NCI-H187 treated with DMSO at 0.1 percent for 48 hours (cell line): ENCODE data around the gene SCNM1.
"Not testable (repeated sequence)": the region's sequence is repeated elsewhere in the genome, so short reads cannot be mapped to it uniquely, and the experiment has no call there.

Source experiments
- DNase-seq: peaks from one replicate; lab custom pipeline; 2025; lab: John Stamatoyannopoulos, UW

Gene SCNM1

DNA sequence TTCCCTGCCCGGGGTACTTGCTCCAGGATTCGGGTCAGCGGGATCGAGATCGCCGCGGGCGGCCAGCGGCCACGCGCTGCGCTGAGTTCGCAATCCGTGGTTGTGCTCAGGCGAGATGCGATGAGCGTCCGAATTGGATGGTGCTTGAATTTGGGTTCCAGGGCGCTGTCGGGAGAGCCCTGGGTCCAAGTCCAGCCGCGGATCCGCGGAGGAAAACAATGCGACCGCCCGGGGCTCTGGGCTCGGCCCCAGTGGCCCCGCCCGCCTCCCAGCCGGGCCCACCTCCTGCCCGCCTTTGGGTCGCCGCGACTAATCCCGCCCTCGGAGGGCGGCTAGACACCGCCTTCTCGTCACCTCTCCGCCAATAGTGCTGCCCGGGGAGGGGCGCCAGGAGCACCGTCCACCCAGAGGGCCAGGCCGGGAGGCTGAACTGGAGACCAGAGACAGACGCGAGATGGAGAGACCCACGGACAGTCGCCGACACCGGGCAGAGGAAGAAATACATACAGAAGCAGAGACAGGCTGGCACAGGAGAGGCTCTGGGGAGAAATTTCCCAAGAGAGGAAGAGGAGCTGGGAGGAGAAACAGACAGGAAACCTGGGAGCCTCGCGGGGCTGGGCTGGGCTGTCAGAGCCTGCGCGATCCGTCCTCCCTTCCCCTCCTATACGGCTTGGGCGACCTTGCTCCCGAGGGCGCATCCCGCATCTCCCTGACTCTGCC is 19.4 kb upstream of the SCNM1 start, which contains the start of gene SEMA6C:
TSS of gene SEMA6C (minus strand) at position 220 of the 720 bp plus-strand sequence. CDS start 4,010 bp downstream, outside the sequence.
- peak; percentile 94 for DNase-seq

DNA sequence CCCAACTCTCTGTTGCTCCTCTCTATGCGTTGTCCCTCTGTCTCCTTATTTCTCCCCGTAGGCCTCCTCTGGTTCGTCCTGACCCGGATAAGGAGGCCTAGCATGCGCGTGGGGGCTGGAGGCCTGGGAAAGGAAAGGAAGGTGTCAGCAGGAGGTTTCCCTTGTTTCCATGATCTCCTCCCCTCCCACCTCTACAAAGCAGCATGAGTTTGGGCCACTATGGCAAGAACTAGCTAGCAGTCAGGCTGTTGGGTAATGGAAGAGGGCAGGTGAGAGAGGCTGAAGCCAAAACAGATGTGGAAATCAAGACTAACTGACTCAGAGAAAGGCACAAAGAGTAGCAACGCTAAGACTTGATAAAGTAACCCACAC is 18.8 kb upstream of the SCNM1 start:
- no peak for DNase-seq

DNA sequence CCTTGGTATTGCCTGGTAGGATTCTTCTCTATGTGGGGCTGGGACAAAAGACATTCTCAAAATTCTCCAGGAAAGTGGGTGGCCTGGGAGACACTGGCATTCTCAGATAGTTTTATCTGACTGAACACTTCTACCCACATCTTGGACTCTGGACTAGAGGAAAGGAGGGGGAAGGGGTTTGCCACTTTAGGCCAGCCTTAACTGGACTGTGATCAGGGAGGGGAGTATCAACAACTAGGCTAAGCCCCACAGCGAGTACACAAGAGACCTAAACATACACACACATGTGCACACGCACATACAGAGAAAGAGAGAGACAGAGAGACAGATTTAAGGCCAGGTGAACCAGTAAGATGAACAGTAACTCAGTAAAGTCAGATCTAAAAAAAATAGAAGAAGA is 18.3 kb upstream of the SCNM1 start:
- no peak for DNase-seq

DNA sequence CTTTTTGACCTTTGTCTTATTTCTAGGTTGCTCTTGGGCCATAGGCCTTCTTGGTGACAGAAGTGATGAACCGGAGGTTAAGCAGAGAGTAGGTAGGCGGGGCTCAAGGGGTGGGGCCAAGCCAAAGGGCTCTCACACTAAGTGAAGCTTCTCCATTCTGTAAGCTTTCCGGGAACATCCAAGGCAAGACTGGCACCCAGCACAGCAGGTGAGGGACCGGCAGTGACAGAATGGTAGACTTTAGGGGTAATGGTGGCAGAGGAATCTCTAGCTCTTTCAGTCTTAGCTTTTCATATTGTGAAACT is 9.5 kb upstream of the SCNM1 start, which contains the start of gene TNFAIP8L2:
TSS of gene TNFAIP8L2 (plus strand) at position 135 of the 305 bp plus-strand sequence. CDS start 2,049 bp downstream, outside the sequence.
- no peak for DNase-seq

DNA sequence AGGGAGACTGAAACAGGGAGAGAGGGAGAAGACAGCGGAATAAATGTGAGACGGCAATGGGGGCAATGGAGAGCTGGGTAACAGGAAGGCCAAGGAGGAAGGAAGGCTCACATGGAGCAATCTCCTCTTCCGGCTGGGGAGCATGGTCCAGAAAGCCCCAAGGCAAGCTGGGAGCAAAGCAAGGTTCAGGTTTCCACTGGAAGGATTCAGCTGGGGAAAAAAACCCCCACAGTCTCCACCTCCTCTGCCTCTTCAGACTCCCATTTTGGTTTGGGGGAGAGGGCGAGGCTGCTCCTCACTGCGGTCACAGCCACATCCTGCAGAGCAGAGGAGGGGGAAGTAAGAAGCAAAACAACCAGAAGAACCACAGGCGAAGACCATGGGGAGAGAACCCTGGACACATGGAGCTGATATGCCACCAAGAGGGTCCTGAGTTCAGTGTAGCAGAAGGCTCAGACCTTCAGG is 8.8 kb upstream of the SCNM1 start:
- DNase-seq, result no peak

DNA sequence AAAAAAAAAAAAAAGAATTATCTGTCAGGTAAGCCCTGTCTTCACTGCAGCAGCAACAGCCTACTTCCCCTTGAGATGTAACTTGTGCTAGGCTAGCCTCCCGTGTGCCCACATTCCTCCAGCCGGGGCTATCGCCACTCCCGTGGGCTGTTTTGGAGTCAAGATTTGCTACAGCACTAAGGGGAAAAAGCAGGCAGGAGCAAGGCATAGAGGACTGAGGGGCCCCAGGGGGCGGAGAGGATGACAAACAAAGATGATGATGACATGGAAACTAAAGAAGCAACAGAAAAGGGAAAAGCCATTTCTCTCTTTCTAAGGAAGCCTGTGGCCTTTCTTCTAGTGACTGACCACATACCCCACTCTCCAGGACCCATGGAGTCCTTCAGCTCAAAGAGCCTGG is 7.6 kb upstream of the SCNM1 start:
- DNase-seq, result no peak

DNA sequence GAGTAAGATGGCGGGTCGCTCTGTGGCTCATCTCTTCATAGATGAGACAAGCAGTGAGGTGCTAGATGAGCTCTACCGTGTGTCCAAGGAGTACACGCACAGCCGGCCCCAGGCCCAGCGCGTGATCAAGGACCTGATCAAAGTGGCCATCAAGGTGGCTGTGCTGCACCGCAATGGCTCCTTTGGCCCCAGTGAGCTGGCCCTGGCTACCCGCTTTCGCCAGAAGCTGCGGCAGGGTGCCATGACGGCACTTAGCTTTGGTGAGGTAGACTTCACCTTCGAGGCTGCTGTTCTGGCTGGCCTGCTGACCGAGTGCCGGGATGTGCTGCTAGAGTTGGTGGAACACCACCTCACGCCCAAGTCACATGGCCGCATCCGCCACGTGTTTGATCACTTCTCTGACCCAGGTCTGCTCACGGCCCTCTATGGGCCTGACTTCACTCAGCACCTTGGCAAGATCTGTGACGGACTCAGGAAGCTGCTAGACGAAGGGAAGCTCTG is 7.1 kb upstream of the SCNM1 start:
- DNase-seq, result no peak

DNA sequence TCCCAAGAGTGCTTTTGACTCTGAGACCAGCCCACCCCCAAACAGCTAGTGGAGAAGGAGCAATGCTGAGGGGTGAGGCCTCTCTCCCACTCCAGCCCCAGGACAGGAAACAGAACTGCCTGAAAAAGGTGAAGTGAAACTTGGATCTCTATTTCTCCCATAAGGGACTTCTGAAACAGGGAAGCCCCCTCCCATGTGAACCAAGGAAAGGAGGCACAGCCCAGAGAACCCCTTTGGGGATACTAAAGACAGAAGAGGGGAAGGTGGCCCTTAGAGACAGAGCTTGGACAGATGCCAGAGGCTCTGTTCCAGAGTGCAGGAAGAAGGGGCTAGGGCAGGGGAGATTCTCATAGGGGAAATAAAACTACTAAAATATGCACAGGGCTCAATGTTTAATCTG is 6.6 kb upstream of the SCNM1 start:
- DNase-seq, result no peak

DNA sequence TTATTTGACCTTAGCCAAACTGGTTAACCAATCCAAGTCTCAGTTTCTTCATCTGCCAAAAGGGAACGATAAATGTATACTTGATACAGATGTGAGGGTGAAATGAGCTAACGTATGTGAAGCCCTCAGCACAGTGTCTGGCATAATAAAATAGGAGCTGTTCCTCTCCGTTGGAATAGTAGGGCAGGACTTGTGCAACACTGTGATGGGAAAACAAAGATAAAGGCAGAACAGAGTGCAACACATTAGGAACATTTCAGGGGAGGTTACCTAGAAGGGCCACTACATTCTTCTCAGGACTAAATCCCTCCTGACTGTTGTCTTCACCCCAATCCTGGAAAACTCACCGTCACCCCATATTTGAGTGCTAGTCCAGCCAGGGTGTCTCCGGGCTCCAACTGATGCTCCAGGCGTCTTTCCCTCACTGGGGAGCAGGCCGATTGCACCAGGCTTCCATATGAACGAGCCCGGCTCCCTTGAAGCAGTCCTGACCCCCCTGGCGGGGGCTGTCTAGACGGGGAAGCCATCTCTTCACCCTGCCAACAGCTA is 1.1 kb upstream of the SCNM1 start:
- no peak for DNase-seq

DNA sequence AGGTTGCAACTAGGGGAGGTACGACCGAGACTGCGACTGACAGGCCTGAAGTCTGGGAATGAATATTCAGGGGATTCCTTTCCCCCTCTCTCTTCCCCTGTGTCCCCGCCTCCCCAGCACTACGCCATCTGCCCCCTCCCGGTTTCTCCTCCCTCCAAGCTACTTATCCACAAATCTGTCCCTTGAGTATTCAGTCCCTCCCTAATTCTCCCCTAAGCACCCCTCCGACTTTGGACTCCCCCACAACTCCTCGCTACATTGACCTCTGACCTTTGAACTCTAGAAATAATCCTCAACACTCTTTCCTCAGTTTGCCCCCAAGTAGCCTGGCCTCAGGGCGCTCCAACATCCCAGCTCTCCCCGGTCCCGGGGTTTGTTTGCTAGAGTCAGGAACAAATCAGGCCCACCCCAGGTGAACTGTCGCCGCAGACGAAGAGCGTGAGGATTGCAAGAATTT is 635 bp upstream of the SCNM1 start:
- DNase-seq, result no peak

DNA sequence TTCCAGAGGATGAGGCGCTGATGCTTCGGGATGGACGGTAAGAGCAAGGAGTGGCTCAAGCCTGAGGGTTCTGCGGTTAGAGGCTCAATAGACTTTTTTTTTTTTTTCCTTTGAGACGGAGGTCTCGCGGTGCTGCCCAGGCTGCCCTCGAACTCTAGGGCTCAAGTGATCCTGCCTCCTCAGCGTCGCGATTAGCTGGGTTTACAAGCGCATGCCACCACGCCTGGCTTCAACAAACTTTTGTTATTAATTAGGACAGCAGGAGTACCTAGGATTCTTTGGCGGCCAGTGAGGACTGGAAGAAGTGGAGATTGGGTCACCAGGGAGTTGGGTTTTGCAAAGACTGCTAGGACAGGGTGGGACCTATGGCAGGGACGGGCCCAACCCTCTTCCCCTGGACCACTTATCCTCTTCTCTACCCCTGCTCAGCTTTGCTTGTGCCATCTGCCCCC is 587 bp downstream of the SCNM1 start:
- DNase-seq, result no peak

DNA sequence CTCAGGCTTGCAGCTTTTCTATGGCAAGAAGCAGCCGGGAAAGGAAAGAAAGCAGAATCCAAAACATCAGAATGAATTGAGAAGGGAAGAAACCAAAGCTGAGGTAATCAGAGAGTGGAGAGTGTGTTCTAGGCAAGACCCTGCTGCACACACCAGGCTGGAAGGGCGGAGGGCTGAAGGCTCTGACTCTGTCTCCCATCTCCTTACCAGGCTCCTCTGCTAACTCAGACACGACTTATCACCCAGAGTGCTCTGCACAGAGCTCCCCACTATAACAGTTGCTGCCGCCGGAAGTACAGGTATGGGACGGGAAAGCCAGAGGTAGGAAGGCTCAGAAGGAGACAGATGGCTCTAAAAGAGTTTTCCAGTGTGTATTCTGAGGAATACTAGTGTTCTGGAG is 1.2 kb downstream of the SCNM1 start:
- DNase-seq, result no peak

DNA sequence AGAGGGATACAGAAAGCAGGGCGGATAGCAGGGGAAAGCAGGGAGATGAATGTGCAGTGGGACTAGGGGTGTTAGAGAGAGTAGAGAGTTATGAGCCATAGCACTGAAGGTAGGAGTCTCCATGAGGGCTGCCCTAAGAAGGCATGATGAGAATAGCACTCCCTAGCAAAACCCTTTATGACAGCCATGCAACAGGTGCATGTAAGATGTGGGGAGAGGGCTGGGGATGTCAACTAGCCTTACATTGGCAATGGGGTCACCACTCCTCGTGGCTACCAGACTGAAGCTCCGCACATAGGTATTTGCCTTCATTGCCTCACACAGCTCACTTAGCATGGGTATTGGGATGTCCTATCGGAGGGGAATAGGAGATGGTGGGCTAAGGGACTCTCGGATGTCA is 5.2 kb downstream of the SCNM1 start:
- DNase-seq, result no peak

DNA sequence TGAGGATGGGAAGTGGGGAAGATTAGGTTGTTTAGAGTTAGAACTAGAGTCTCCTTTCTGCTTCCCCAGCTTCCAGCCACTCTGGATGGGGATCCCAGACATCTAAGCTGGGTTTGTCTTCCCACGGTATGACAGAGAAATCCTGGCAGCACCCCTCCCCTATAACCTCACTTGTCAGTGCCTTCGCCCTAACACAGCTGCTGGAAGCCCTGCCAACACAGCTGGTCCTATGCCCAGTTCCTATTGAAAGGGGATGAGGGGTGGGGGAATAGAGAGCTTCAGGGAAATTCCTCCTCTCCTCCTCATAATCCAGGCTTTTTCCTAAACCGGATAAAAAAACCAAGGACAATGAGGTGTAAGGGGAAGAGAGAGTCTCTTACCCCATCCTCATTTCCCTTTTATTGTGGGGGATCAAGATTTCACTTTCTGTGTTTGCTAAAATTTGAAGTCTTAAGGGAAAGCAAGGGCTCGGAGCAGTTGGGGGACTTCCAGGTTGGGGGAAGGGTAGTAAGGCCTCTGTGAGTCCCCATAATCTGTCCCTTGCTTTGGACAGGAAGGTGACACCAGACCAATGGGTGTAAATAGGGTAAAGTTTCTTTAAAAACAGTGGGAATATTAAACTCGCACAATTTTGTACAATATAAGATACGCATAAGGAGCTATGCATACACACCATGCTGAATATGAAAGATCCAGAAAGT is 9.2 kb downstream of the SCNM1 start:
- no peak for DNase-seq

DNA sequence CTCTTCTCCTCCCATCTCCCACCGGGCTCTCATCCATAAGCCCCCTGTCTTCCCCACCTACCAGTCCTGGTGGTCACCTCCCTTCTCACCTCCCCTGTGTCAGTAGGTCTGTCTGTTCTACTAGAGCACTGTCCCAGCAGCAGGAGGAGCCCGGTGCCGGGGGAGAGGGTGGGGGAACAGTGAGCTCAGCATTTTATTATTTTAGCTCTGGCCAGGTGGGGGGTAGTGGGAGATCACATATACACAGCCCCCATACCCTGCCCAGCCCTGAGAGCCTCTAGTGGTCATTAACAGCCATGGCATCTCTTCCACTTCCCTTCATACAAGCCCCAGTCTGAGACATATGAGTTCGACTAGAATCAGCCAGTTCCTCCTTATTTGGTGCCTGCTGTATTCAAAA is 9.9 kb downstream of the SCNM1 start, which contains the start of gene TMOD4:
TSS of gene TMOD4 (minus strand) at position 119 of the 400 bp plus-strand sequence. CDS start 1,106 bp downstream, outside the sequence.
- DNase-seq, result no peak

DNA sequence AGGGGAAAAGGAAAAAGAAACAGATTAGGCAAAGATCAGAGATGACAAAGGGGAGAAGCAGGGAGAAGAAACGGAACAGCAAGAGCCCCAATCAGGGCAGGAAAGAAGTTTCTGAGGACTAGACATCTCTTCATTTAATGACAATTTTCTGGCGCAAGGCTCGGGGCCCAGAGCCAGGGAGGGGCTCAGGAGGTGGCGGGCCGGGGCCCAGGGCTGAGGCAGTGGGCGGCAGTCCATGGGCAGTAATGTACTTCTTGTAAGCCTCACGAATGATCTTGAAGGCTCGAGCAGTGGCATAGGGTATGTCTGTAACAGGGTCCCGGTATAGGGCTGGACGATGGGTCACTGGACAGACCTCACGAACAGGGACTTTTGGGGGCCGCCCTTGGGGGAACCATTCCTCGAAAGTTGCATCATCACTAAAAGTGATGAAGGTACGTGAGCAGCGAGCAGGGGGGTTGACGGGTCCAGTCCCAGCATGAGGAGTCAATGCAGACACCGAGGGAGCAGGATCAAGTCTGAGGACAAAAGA is 10.6 kb downstream of the SCNM1 start:
- no peak for DNase-seq

DNA sequence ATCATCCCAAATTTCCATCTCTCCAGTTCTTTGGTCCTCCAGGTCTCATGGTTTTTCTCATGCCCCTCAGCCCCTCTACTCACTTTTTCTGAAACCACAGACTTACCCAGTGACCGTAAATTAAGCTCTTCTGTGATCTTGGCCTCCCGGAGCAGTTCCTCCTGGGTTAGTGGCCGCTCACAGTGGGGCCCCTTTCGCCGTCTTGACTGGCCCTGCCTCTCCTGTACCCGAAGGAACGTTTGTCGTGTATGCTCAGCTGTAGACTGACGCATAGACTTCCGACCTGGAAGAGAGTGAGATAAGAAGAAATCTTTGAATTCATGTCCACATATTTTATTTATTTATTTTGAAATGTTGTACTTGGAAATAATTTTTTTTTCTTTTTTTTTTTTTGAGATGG is 18.3 kb downstream of the SCNM1 start:
- DNase-seq, result no peak

DNA sequence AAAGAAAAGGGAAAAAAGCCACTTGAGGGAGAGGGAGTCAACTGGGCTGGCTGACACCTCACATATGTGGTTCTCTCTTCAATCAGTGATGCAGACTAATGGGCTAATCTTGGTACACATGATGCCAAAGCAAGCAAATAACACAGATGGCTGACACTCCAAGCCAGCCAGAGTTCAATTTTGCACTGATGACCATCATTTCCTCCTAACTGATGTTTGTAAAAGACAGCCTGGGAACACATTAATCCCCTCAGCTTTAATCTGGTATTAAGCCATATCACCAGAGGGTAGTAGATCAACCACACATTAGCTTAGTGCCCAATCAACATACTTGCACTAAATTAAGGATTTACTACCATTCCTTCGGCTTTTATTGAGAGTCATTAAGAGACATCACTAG is 21.3 kb downstream of the SCNM1 start:
- no peak for DNase-seq

DNA sequence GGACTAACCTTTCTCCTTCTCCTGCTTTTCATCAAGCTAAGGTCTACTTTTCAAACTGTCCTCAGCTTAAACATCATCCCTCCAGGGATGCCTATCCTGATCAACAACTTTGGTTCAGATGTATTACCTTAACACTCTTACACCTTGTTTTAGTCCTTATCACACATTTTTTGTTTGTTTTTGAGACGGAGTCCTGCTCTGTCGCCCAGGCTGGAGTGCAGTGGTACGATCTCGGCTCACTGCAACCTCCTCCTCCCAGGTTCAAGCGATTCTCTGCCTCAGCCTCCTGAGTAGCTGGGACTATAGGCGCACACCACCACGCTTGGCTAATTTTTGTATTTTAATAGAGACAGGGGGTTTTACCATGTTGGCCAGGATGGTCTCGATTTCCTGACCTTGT is 22.7 kb downstream of the SCNM1 start:
- DNase-seq, result not testable (repeated sequence)

DNA sequence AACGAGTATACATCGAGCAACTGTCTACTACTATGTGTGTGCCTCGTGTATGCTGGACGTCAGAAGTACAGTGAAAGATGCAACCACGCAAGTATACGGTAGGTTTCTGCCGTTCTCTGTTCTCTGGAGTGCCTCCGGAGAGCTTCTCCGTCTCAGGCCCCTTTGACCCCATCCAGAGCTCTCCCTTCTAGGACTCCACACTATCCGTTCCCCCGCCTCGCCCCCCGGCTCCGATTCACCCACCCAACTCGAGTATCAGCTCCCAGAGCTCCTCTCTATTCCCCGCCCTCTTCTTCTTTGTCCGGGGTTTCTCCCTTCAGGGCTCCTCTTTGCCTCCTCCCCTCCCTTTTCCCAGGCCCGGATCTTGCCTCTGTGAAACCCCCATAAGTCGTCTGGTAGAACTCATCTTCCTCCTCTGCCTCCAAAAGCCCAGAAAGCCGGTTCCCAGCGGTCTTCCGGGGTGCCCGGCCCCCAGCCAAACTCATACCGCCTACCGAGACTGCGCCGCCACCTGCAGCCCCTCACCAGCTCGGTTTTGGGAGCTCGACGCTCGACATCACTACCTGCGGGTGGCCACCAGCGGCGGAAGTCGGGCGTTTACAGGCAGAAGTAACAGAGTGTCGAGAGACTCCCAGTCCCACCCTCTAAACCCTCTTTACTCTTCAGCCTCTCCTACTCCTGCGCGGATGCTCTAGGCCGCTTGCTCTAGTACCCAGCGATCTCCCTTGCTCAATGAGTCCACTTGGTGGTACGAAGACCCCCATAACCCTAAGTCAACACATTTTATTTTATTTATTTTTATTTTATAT is 23.9 kb downstream of the SCNM1 start, which contains the start of gene VPS72:
TSS of gene VPS72 (minus strand) at position 561 of the 809 bp plus-strand sequence. CDS start at position 485, 76 bp downstream.
- peak; percentile 96 for DNase-seq

DNA sequence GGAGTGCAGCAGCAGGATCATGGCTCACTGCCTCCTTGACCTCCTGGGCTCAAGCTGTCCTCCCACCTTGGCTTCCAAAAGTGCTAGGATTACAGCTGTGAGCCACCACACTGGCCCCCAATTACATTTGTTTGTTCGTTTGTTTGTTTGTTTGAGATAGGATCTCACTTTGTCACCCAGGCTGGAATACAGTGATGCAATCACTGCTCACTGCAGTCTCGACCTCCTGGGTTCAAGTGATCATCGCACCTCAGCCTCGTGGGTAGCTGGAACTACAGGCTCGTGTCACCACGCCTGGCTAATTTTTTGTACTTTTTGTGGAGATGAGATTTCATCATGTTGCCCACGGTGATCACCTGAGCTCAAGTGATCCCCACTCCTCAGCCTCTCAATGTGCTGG is 26.1 kb downstream of the SCNM1 start:
- no peak for DNase-seq

DNA sequence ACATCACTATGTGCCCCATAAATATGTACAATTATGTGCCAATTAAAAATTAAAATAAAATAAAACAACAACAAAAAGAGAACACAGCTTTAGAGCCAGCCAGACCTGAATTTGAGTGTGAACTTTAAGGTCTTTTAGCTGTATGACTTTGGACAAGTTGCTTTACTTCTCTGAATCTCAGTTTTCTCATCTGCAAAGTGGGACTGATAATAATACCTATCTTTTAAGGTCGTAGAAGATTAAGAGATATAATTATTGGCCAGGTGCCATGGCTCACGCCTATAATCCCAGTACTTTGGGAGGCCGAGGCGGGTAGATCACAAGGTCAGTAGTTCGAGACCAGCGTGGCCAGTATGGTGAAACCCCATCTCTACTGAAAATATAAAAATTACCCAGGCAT is 27.4 kb downstream of the SCNM1 start:
- no peak for DNase-seq
